Measurements from ENCODE around the gene ST7. TPM values are rescaled to one million over a fixed set of nuclear protein-coding genes. Genes with fewer than 3 reads are reported as not detected.

Gene ST7
- total and polyA plus RNA-seq, 2 experiments from 2014 or later: 31.2 to 38.5 TPM

- Histone ChIP-seq H3K4me2 (no peak overlapping the region), H3K27me3 (no peaks in the 10 kb centered on the region), H3K36me3 (replicated peaks; ENCODE audit: insufficient read depth, low read depth) (no peaks in the 10 kb centered on the region), H3K4me3 (no peak overlapping the region), H3K27ac (no peak overlapping the region), H3K9me2 (replicated peaks; ENCODE audit: insufficient read depth) (no peaks in the 10 kb centered on the region), H3K9me3 (ENCODE audit: low read depth) (no peaks in the 10 kb centered on the region), H2AFZ (no peak overlapping the region), H3K4me1 (ENCODE audit: insufficient read depth) (no peaks in the 10 kb centered on the region), H4K20me1 (ENCODE audit: insufficient read depth, poor library complexity, severe bottlenecking) (peaks cover 3% of the 10 kb centered on the region), H3K79me2 (peaks cover 39% of the 10 kb centered on the region)
- no peak for TF ChIP-seq EZH2phosphoT487 (IDR thresholded peaks at IDR 0.05; ENCODE audit: low read depth, severe bottlenecking, unreplicated experiment)
- TF ChIP-seq, protein P1, sequence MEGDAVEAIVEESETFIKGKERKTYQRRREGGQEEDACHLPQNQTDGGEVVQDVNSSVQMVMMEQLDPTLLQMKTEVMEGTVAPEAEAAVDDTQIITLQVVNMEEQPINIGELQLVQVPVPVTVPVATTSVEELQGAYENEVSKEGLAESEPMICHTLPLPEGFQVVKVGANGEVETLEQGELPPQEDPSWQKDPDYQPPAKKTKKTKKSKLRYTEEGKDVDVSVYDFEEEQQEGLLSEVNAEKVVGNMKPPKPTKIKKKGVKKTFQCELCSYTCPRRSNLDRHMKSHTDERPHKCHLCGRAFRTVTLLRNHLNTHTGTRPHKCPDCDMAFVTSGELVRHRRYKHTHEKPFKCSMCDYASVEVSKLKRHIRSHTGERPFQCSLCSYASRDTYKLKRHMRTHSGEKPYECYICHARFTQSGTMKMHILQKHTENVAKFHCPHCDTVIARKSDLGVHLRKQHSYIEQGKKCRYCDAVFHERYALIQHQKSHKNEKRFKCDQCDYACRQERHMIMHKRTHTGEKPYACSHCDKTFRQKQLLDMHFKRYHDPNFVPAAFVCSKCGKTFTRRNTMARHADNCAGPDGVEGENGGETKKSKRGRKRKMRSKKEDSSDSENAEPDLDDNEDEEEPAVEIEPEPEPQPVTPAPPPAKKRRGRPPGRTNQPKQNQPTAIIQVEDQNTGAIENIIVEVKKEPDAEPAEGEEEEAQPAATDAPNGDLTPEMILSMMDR (IDR thresholded peaks at IDR 0.05; ENCODE audit: poor library complexity): no peak
- no peak for TF ChIP-seq EZH2 (IDR thresholded peaks at IDR 0.05; ENCODE audit: borderline replicate concordance)
- no peak for DNase-seq (ENCODE audit: low spot score)
- 93% methylated on average over 4 of the region's 4 CpGs for WGBS (ENCODE audit: low lambda C conversion rate, missing lambda C conversion rate)
Measured at GRCh38 chr7:117045927-117046710, 92.8 kb downstream of the ST7 start.

GRCh38 chr7:117047496-117047895 lies 94.2 kb downstream of the ST7 start:
- no peaks in the 10 kb centered on the region for H3K9me3 ChIP-seq (ENCODE audit: low read depth)
- H3K27me3 ChIP-seq: no peaks in the 10 kb centered on the region
- H3K9me2 ChIP-seq (replicated peaks; ENCODE audit: insufficient read depth): no peaks in the 10 kb centered on the region
- H3K4me3 ChIP-seq: no peak overlapping the region
- 80% methylated on average over 3 of the region's 3 CpGs for WGBS (ENCODE audit: low lambda C conversion rate, missing lambda C conversion rate)
- DNase-seq (ENCODE audit: low spot score): no peak
- no peak overlapping the region for H2AFZ ChIP-seq
- H3K4me1 ChIP-seq (ENCODE audit: insufficient read depth): no peaks in the 10 kb centered on the region
- H4K20me1 ChIP-seq (ENCODE audit: insufficient read depth, poor library complexity, severe bottlenecking): peaks cover 3% of the 10 kb centered on the region
- H3K36me3 ChIP-seq (replicated peaks; ENCODE audit: insufficient read depth, low read depth): no peaks in the 10 kb centered on the region
- peaks cover 44% of the 10 kb centered on the region for H3K79me2 ChIP-seq
- no peak overlapping the region for H3K27ac ChIP-seq
- no peak overlapping the region for H3K4me2 ChIP-seq
- TF ChIP-seq EZH2 (IDR thresholded peaks at IDR 0.05; ENCODE audit: borderline replicate concordance): no peak
- no peak for TF ChIP-seq EZH2phosphoT487 (IDR thresholded peaks at IDR 0.05; ENCODE audit: low read depth, severe bottlenecking, unreplicated experiment)
- TF ChIP-seq, protein P1 (IDR thresholded peaks at IDR 0.05; ENCODE audit: poor library complexity): no peak

- Histone ChIP-seq H3K27me3 (no peaks in the 10 kb centered on the region), H3K4me3 (no peak overlapping the region), H3K36me3 (replicated peaks; ENCODE audit: insufficient read depth, low read depth) (no peaks in the 10 kb centered on the region), H3K4me1 (ENCODE audit: insufficient read depth) (no peaks in the 10 kb centered on the region), H3K4me2 (no peak overlapping the region), H3K9me3 (ENCODE audit: low read depth) (no peaks in the 10 kb centered on the region), H3K27ac (no peak overlapping the region), H3K79me2 (peaks cover 45% of the 10 kb centered on the region), H4K20me1 (ENCODE audit: insufficient read depth, poor library complexity, severe bottlenecking) (peaks cover 3% of the 10 kb centered on the region), H3K9me2 (replicated peaks; ENCODE audit: insufficient read depth) (no peaks in the 10 kb centered on the region), H2AFZ (no peak overlapping the region)
- TF ChIP-seq, protein P1 (IDR thresholded peaks at IDR 0.05; ENCODE audit: poor library complexity): no peak
- no peak for TF ChIP-seq EZH2phosphoT487 (IDR thresholded peaks at IDR 0.05; ENCODE audit: low read depth, severe bottlenecking, unreplicated experiment)
- TF ChIP-seq EZH2 (IDR thresholded peaks at IDR 0.05; ENCODE audit: borderline replicate concordance): no peak
- 82% methylated on average over 5 of the region's 5 CpGs for WGBS (ENCODE audit: low lambda C conversion rate, missing lambda C conversion rate)
- DNase-seq (ENCODE audit: low spot score): no peak
Measured at GRCh38 chr7:117048114-117048866, 95.0 kb downstream of the ST7 start.

All from hepatocyte (in vitro differentiated cells).